GM10847 (cell line): Measurements from ENCODE around the gene TRABD2B.

Experiments
- POLR2A ChIP-seq: IDR thresholded peaks from 2 replicates; pipeline ENCODE4 v1.6.1; 2011; ENCODE audit not compliant: insufficient read length; ENCODE audit errors: extremely low read depth

TRABD2B gene

GRCh38 chr1:47764461-47765046, 232.6 kb downstream of the TRABD2B start:
- no peak for TF ChIP-seq POLR2A

DNA sequence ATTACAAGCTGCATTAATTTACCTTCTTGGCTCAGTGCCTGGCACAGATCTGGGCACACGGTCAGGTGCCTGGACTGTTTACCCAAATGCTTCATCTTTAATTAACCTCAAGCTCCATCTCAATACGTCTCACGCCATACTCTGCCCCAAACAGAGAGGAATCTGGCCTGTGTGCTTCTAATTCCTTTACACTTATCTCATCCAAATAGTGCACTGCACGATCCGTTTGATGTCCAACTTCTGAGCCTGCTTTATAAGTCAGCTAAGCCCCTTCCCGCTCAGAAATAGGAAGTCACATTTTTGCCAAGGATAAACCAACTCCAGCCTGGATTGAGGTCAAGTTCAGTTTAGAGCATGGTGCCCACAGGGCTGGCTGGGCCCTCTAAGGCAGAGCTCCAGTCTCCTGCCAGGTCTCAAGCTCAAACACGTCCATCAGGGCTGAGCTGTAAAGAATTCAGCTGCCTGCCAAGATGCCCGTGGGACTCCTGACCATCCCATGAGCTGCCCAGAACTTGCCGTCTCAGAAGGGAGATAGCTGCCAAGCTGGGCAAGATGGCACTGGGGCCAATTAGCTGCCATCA, 233.5 kb downstream of the TRABD2B start:
- TF ChIP-seq POLR2A, result no peak

DNA sequence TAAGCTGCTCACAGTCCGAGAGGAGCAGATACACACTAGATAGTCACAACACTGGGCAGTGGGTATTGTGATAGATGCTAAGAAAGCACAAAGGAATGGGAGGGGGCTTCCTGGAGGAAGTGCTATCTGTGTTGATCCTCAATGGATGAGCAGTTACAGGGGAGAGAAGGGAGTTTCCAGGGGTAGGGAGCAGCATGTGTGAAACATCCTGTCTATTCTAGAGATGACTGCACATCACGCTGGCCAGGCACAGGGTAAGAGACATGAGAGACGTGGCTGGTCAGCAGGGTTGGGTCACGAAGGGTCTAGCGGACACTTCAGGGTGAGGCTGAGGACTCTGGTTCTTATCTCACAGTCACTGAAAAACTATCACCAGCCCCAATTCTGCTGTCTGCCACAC, 235.2 kb downstream of the TRABD2B start:
- TF ChIP-seq POLR2A, result no peak

GRCh38 chr1:47761201-47761930, 235.8 kb downstream of the TRABD2B start:
- no peak for TF ChIP-seq POLR2A

GRCh38 chr1:47759936-47760629, 237.1 kb downstream of the TRABD2B start:
- no peak for TF ChIP-seq POLR2A

- TF ChIP-seq POLR2A, result no peak
Observed at GRCh38 chr1:47759251-47759935, 237.8 kb downstream of the TRABD2B start.

- TF ChIP-seq POLR2A, result no peak
Observed at GRCh38 chr1:47758341-47759250, 238.6 kb downstream of the TRABD2B start.

DNA sequence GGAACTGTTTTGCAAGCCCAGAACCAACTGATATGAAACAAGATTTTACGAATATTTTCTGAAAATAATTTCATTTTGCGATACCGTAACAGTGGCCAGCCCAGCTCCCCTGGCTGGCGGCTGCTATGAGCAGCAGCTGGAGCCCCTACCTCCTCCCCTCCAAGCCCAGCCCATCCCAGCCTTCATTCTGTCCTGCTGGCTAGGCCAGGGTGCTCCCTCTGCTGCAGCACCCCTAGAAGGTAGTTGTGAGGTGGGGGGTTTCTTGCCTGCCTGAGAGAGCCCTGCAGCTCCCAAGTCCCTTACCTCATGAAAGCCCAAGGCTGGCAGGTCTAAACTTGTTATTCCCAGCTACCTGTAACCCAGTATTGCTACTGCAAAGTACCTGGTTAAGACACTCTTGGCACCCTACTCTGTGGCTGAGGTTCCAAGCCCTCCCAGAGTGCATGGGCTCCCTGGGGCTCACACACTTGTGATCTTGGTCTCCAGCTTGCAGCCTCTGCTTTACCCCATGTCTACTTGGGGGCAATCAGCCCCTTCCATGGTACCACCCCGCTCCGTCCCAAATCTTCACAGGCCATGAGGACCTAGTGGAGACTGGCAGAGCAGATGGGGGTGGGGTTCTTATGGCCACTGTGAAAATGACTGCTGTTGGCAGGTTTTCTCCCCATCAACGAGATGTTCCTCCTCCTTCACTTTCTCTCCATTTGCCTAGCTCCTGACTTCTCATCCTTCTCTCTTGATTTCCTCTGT, 239.8 kb downstream of the TRABD2B start:
- no peak for TF ChIP-seq POLR2A

GRCh38 chr1:47756411-47756810, 240.8 kb downstream of the TRABD2B start:
- no peak for TF ChIP-seq POLR2A

DNA sequence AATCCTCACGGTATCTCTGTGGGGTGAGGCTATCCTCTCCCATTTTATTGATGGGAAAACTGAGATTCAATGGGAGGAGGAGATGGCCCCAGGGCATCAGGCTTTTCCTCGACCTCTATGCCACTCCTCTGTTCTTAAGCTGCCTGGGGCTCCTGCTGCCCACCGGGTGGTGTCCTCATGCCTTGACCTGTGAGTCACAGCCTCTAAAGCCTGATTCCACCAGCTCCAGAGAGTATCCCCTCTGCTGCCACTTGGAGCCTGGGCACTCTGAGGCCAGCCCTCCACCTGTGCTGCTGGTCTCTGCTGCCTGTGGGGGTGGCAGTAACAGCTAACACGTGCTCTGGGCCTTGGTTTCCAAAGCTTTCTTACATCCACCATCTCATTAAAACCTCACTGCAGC, 241.2 kb downstream of the TRABD2B start:
- no peak for TF ChIP-seq POLR2A

DNA sequence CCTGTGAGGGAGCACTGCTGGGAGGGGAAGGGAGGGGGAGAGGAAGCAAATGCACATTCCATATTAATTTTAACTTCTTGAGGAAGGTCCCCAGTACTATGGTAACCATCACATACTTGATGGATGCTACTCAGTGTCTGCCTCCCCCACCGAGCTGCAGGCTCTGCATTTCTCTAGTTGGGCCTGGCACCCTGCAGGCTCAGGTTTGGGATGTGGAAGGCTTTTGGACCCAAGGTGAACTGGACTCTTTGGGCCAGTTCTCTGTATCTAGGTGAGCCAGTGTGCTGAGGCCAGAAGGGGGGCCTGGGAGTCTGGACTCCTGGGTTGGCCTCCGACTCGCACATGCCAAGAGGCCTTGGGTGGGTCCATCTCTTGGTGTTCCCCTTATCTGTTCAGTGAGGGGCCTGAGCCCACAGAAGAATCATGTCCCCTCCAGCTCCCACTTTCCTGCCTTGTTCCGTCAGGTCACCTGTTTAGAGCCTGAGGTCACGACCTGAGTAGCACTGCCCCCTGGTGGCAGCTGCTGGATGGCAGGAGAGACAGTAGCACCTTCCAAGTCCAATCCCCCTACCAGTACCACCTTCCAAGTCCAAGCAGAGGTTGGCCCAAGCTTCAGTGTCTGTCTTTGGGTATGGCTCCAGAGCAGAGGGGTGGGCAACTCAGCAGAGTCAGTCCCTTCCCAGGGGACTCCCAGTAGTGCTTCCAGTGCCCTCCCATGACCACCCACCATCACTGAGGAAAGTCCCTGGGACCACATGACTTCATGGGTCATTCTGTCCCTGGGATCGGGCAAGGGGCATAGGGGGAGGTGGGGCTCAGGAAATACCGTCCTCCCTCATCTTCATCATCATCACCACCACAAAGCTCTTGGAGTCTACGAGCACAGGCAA, 241.8 kb downstream of the TRABD2B start:
- no peak for TF ChIP-seq POLR2A

DNA sequence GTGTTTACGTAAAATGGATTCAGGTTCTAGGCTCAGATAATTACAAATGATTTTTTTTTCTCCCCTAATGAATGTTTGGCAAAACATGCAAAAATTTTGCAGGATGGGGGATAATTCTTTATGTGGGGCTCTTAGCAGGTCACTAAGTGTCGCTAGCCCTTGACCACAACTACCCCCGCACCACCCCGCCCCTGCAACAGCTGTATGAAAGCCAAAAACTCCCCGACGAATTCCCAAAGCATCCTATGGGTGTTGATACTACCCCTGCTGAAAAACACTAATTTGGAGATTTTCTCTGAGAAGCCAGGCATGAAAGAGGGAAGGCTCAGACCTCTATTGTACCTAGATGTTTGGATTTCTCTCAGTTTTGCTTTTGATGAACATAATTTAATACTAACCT, 243.0 kb downstream of the TRABD2B start:
- no peak for TF ChIP-seq POLR2A

DNA sequence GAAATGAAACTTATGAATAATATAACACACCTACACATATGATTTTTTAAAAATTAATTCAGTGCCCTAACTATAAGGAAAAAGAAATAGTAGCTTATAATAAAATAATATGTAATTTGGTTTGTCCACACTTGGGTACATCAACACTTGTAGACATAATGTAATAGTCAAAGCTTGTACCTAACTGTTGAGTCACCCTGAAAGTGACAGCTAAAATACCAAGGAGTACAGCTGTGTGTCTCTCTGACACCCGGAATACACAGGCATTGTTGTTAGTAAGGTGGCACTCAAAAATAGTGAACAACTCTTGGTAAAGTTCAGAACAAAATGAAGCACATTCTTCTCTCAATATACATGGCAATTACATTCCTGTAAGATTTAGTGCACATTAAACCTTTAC, 243.4 kb downstream of the TRABD2B start:
- no peak for TF ChIP-seq POLR2A
